Jurkat, Clone E6-1 (cell line): ENCODE results near the gene CCDC122.
"Not testable (repeated sequence)": the region's sequence is repeated elsewhere in the genome, so short reads cannot be mapped to it uniquely, and the experiment has no call there.

Experiments
- DNase-seq: peaks from one replicate; pipeline ENCODE4 v3.0.0-alpha.2; 2011; ENCODE audit warnings: low read depth, low spot score
- H3K4me3 ChIP-seq: 2 replicates; pipeline ENCODE4 v1.5.1; 2011; ENCODE audit warnings: mild to moderate bottlenecking, low read length, control low read depth, moderate library complexity

The CCDC122 gene

GRCh38 chr13:43879755-43880181 lies 228 bp upstream of the CCDC122 start, which contains the start of gene LACC1:
LACC1 (plus strand) TSS chr13:43879904; CDS start chr13:43880986, 1,082 bp downstream.
- DNase-seq = no peak
- H3K4me3 ChIP-seq = peak within 1 kb of the TSS; percentile 51

- no peak for DNase-seq
- H3K4me3 ChIP-seq = no peak overlapping the region
Observed at GRCh38 chr13:43877766-43878165, 1.8 kb downstream of the CCDC122 start.

- no peak overlapping the region for H3K4me3 ChIP-seq
- DNase-seq = no peak
Observed at GRCh38 chr13:43877326-43877725, 2.2 kb downstream of the CCDC122 start.

- DNase-seq = no peak
Observed at GRCh38 chr13:43876366-43876765, 3.2 kb downstream of the CCDC122 start.

GRCh38 chr13:43874504-43875092 lies 4.9 kb downstream of the CCDC122 start:
- H3K4me3 ChIP-seq = no peak overlapping the region
- DNase-seq = peak; percentile 4

More at GRCh38 chr13:43876366-43876765, 3.2 kb downstream of the CCDC122 start:
- no peak overlapping the region for H3K4me3 ChIP-seq

- DNase-seq = no peak
- H3K4me3 ChIP-seq = no peak overlapping the region
Observed at GRCh38 chr13:43872181-43872580, 7.4 kb downstream of the CCDC122 start.

- no peak overlapping the region for H3K4me3 ChIP-seq
- DNase-seq = no peak
Observed at GRCh38 chr13:43865892-43866291, 13.6 kb downstream of the CCDC122 start.

GRCh38 chr13:43864921-43865320 lies 14.6 kb downstream of the CCDC122 start:
- H3K4me3 ChIP-seq = no peak overlapping the region
- no peak for DNase-seq

GRCh38 chr13:43861863-43862262 lies 17.7 kb downstream of the CCDC122 start:
- no peak overlapping the region for H3K4me3 ChIP-seq
- no peak for DNase-seq

GRCh38 chr13:43852923-43853404 lies 26.6 kb downstream of the CCDC122 start:
- H3K4me3 ChIP-seq = no peak overlapping the region
- no peak for DNase-seq

GRCh38 chr13:43850873-43851272 lies 28.7 kb downstream of the CCDC122 start:
- no peak overlapping the region for H3K4me3 ChIP-seq
- no peak for DNase-seq

- no peak overlapping the region for H3K4me3 ChIP-seq
- DNase-seq = no peak
Observed at GRCh38 chr13:43848001-43848649, 31.4 kb downstream of the CCDC122 start.

GRCh38 chr13:43846496-43847158 lies 32.9 kb downstream of the CCDC122 start:
- no peak for DNase-seq
- H3K4me3 ChIP-seq = no peak overlapping the region

GRCh38 chr13:43838909-43839308 lies 40.6 kb downstream of the CCDC122 start:
- no peak overlapping the region for H3K4me3 ChIP-seq
- DNase-seq = no peak

GRCh38 chr13:43835701-43836100 lies 43.8 kb downstream of the CCDC122 start:
- no peak overlapping the region for H3K4me3 ChIP-seq
- no peak for DNase-seq

GRCh38 chr13:43831088-43831487 lies 48.5 kb downstream of the CCDC122 start:
- H3K4me3 ChIP-seq = no peak overlapping the region
- no peak for DNase-seq

- no peak for DNase-seq
- H3K4me3 ChIP-seq = no peak overlapping the region
Observed at GRCh38 chr13:43830497-43830881, 49.1 kb downstream of the CCDC122 start.

GRCh38 chr13:43824656-43825055 lies 54.9 kb downstream of the CCDC122 start:
- not testable (repeated sequence) for DNase-seq, H3K4me3 ChIP-seq

GRCh38 chr13:43822969-43823368 lies 56.6 kb downstream of the CCDC122 start:
- DNase-seq = no peak
- no peak overlapping the region for H3K4me3 ChIP-seq

GRCh38 chr13:43816401-43816889 lies 63.1 kb downstream of the CCDC122 start:
- no peak overlapping the region for H3K4me3 ChIP-seq
- no peak for DNase-seq
